NCI-H460 (cell line): ENCODE data around the gene ATXN1. TPM values are rescaled to one million over a fixed set of nuclear protein-coding genes. Genes with fewer than 3 reads are reported as not detected.

ENCODE experiments used
- DNase-seq: peaks from one replicate; pipeline ENCODE4 v3.0.0-alpha.2; 2016; ENCODE audit warnings: low read depth; ENCODE audit errors: extremely low read depth
- total RNA-seq: library from RNA; depleted of rRNA; stranded (reverse); fragments of >200 nt; shearing (Covaris generic); gene quantifications from 2 replicates; pipeline ENCODE4 v1.2.3, GENCODE V29; 2014

The ATXN1 gene
- total RNA-seq, 1 experiment from 2014 or later, result 20.4 TPM

DNA sequence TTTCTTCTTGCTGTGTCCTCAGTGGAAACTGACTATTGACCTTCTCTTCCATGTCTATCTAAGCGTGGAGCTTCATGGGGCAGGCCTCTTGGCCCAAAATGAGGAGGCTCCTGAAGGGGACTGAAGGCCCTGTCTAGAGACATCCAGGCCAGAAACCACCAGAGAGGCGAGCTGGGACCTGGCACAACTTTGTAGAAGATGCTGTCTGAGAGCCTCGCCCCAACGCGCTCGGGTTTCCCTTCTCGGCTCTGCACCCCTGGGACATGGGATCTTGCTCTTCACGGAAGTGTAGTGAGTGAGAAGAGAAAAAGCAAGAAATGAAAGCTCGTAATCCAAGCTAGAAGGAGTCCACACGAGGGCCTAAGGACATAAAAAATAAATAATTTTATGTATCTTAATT lies 426.1 kb downstream of the ATXN1 start:
- no peak for DNase-seq

GRCh38 chr6:16334671-16335070 lies 426.6 kb downstream of the ATXN1 start:
- DNase-seq, result no peak

- DNase-seq, result no peak
Measured at GRCh38 chr6:16333580-16333979, 427.7 kb downstream of the ATXN1 start.

DNA sequence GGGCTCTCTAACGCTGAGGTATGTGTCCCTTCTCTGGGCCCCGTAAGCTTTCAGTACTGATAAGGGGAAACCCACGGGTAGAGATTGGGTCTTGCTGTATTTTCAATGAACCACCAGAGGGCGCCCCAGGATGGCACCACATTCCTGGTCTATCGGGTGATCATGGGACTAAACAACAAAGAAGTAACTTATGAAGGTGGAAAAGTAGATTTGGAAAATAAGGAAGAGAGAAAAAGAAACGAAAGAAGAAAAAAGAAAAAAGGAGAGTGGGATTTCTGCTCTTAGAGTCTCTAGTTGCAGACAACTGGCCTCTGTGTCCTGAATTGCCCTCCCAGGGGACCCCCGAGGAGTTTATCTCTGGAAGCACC lies 429.1 kb downstream of the ATXN1 start:
- DNase-seq, result peak; percentile 64

DNA sequence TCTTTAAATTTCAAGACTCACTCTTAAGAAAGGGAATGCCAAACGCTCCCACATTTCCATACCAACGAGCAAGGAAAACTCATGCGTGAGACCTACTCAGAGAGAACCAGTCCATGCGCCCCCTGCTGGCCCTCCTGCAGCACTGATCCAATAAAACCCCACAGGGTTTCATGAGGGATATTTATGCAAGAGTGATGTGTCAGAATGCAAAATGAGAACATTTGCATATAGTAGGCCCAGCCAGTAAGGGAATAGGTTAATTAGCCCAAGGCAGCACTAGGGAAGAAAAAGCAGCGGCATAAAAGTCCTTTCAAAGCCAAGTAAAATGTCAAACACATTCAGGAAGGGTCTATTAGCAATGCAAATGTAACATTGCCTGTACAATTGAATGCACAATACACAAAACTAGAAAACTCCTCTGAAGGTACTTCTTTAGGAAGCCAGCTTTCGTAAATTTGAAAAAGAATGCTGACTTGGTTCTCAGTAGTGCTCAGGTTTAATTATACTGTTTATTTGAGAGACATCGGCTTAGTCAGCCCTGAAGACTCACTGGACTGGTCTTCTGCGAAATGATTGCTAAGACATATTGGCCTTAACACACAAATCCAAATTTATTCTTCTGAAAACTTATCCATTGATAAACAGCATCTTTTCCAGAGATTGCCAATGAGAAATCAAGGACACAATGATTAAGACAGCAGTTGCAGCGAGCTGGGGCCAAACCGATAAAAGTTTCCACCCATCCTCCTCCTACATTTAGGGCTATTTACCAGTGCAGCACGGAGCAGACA lies 429.7 kb downstream of the ATXN1 start:
- peak; percentile 55 for DNase-seq

DNA sequence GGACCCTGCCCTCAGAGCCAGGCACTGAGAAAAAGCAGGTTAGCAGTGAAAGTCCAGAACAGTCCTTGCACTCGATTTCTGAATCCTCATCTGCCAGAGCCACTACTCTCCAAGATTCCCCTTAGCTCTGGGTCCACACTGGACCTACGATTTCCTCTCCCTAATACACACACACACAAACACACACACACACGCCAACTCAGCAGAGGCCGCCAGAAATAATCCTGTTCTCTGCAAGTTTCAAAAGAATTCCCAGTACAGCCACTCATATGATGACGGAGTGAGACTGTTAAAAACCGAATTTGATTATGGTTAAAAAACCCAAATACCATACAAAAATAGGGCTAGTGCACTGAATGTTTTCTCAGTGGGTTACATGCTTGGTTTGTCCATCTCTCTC lies 432.0 kb downstream of the ATXN1 start:
- DNase-seq, result no peak

DNA sequence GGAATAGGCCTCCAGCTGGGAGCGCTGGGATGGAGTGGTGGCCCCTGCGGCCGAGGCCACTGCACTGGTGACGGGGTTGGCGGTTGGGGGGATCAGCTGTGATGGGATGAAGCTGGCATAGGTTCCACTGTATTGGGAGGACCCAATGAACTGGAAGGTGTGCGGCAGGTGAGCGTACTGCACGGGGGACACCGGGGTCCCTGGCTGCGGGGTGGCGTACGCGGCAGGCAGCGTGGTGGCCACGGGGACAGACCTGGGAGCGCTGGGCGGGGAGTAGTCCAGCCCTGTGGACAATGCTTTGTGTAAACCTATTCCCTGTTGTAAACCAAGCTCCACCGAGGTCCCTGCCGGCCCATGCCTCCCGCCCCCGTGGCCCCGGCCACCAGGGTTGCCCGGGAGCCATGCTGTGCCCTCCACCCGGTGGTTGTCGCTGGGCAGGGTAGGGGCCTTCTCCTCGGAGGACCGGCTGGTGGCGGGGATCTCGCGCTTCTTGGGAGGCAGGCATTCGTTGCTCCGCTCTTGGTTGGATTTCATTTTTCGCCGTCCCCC lies 433.4 kb downstream of the ATXN1 start:
- DNase-seq, result no peak

- DNase-seq, result no peak
Measured at GRCh38 chr6:16326971-16327776, 434.1 kb downstream of the ATXN1 start.

- no peak for DNase-seq
Measured at GRCh38 chr6:16326531-16326930, 434.7 kb downstream of the ATXN1 start.

DNA sequence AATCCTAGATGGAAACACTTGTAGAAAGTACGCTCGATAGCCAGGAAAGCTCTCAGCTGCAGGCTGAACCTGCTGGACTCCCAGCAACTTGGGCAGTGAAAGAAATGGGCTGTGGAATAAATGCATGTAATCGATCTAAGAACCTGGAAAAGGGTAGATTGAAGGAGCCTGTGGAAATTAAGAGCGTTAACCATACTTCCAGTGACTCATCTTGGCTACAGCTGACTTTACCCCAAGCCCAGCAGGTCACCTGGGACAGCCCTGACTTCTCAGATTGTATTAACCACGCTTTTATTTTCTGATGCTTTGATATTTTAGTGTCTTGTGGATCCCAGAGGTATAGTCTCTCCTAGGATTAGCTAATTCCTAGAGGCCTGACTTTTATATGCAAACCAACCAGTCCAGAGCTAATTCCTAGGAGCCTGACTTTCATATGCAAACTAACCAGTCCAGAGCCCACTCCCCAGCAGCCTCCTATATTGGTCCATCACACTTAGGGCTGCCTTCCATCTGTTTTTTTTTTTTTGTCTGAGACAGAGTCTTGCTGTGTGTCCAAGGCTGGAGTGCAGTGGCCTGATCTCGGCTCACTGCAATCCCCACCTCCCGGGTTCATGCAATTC lies 436.5 kb downstream of the ATXN1 start:
- DNase-seq, result no peak

DNA sequence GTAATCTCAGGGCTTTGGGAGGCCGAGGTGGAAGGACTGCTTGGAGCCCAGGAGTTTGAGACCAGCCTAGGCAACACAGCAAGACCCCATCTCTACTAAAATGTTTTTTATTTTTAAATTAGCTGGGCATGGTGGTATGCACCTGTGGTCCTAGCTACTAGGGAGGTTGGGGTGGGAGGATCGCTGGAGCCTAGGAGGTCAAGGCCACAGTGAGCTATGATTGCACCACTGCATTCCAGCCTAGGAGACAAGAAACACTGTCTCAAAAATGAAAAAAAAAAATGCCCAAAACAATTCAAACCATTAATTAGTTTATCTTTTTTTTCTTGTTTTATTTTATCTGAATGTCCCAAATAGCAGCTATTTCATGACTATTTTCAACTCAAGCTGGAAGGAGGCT lies 437.1 kb downstream of the ATXN1 start:
- no peak for DNase-seq

- DNase-seq, result peak; percentile 21
Measured at GRCh38 chr6:16322666-16323312, 438.5 kb downstream of the ATXN1 start.

DNA sequence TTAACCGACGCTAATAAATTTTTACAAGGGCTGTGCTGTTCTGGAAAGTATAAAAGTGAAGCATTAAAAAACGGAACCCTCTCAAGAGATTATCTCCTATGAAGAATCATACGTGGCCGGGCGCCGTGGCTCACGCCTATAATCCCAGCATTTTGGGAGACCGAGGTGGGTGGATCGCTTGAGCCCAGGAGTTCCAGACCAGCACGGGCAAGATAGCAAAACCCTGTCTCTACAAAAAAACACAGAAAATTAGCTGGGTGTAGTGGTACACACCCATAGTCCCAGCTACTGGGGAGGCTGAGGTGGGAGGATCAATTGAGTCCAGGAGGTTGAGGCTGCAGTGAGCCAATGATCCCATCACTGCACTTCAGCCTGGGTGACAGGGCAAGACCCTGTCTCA lies 439.4 kb downstream of the ATXN1 start:
- DNase-seq, result no peak

DNA sequence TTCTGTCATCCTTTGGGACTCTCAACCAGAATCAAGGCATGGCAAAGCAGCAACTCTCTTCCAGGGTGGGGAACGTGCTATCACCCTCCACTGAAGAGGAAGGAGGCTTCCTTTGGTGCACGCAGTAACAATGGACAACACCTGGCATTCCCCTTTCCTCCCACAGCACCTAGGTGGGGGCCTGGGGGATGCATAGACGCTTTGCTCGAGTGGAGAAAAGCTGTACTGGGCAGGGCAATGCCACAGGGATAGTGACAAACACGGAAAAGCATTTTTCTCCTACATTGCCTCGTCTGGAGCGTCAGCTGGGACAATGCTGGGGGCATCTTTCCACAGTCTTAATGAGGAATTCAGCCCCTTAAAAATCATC lies 439.9 kb downstream of the ATXN1 start:
- DNase-seq, result no peak

- no peak for DNase-seq
Measured at GRCh38 chr6:16320533-16321340, 440.5 kb downstream of the ATXN1 start.

- no peak for DNase-seq
Measured at GRCh38 chr6:16319813-16320532, 441.3 kb downstream of the ATXN1 start.

GRCh38 chr6:16318953-16319720 lies 442.1 kb downstream of the ATXN1 start:
- DNase-seq, result no peak

DNA sequence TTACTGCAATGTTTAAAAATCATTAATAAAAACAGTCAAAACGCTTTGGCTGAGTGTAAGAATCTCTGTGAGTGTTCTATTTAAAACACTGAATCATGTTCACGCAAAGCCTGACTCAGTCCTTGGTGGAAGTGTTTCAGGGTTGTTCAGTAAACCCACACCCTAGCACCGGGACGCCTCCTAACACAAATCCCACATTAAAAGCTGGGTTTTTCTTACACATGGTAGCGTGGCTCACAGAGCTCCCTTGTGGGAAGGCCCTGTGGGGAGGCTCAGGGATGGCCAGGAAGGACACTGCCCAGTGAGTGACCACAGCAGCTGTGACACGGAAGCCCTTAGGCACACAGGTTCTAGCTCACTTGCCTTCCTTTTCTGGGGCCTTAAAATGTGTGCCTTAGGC lies 442.7 kb downstream of the ATXN1 start:
- DNase-seq, result no peak
